Osteoblast (primary cell): Measurements from ENCODE around the gene SEC24D. TPM values are rescaled to one million over a fixed set of nuclear protein-coding genes. Genes with fewer than 3 reads are reported as not detected.

Source experiments
- DNase-seq: peaks from one replicate; pipeline ENCODE4 v3.0.0; 2011; ENCODE audit warnings: low spot score, mixed read lengths; ENCODE audit not compliant: insufficient read length; ENCODE audit errors: missing footprints
- H2AFZ ChIP-seq: 2 replicates; pipeline ENCODE4 v1.6.0; 2011; ENCODE audit warnings: mild to moderate bottlenecking, low read length
- H3K27ac ChIP-seq: 2 replicates; pipeline ENCODE4 v1.5.1; 2011; ENCODE audit warnings: mild to moderate bottlenecking, low read depth, low read length, moderate library complexity
- H3K27me3 ChIP-seq: 2 replicates; pipeline ENCODE4 v1.6.0; 2012; ENCODE audit warnings: mild to moderate bottlenecking, control low read depth, inconsistent platforms, low read length, moderate library complexity; ENCODE audit not compliant: insufficient read depth
- H3K36me3 ChIP-seq: 2 replicates; pipeline ENCODE4 v1.5.1; 2011; ENCODE audit warnings: mild to moderate bottlenecking, low read length, control low read depth, moderate library complexity; ENCODE audit not compliant: insufficient read depth
- H3K4me1 ChIP-seq: 2 replicates; pipeline ENCODE4 v1.5.1; 2011; ENCODE audit warnings: mild to moderate bottlenecking, low read length, control low read depth, moderate library complexity; ENCODE audit not compliant: insufficient read depth
- H3K4me2 ChIP-seq: 2 replicates; pipeline ENCODE4 v1.6.0; 2011; ENCODE audit warnings: mild to moderate bottlenecking, low read length; ENCODE audit not compliant: insufficient read depth
- H3K4me3 ChIP-seq: fragments of 200-600 bp; sonication (generic); 3 replicates; pipeline ENCODE4 v1.5.1; 2012; ENCODE audit warnings: mild to moderate bottlenecking, low read length, inconsistent platforms; ENCODE audit not compliant: insufficient read depth
- H3K79me2 ChIP-seq: 2 replicates; pipeline ENCODE4 v1.6.0; 2012; ENCODE audit warnings: mild to moderate bottlenecking, low read length, control low read depth, inconsistent platforms; ENCODE audit not compliant: insufficient read depth
- H3K9me3 ChIP-seq: 2 replicates; pipeline ENCODE4 v1.5.1; 2011; ENCODE audit warnings: low read depth, low read length, control low read depth
- H4K20me1 ChIP-seq: 2 replicates; pipeline ENCODE4 v1.6.0; 2012; ENCODE audit warnings: mild to moderate bottlenecking, low read length, control low read depth; ENCODE audit not compliant: insufficient read depth
- total RNA-seq: library from RNA; depleted of rRNA; stranded (reverse); fragments of >200 nt; gene quantifications from 2 replicates; pipeline ENCODE4 v1.2.3, GENCODE V29; 2012
- TF ChIP-seq, protein P1 (sequence below): IDR thresholded peaks from 2 replicates; pipeline ENCODE4 v1.5.1; 2011; ENCODE audit warnings: mild to moderate bottlenecking, low read depth, low read length, moderate library complexity; ENCODE audit errors: extremely low read depth

Gene SEC24D
- total RNA-seq, 1 donor, result 116 TPM

DNA sequence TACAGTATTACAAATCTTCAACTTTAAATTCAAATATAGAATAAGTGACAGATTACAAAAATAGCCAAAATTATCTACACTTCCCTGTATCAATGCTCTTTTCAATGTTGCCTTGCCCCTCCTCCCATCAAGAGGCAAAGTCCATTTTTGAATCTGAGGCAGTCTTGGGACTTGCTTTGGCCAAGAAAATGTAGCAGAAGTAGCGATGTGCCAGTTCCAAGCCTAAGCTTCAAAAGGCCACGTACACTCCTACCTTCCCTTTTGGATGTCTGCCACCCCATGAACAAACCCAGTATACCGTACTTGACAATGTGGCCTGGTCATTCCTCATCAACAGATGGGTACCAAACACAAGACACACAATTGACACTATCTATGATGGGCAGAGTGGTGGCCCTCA, 24.1 kb downstream of the SEC24D start:
- no peak for DNase-seq
- Histone ChIP-seq H2AFZ (no peak overlapping the region), H3K27me3 (no peaks in the 10 kb centered on the region), H3K4me2 (no peak overlapping the region), H3K9me3 (no peaks in the 10 kb centered on the region), H3K4me1 (peaks cover 35% of the 10 kb centered on the region), H3K79me2 (peaks cover 91% of the 10 kb centered on the region), H3K36me3 (peaks cover 93% of the 10 kb centered on the region), H4K20me1 (peaks cover 78% of the 10 kb centered on the region), H3K27ac (peak overlapping the region; percentile 88), H3K4me3 (no peak overlapping the region)
- TF ChIP-seq, protein P1, sequence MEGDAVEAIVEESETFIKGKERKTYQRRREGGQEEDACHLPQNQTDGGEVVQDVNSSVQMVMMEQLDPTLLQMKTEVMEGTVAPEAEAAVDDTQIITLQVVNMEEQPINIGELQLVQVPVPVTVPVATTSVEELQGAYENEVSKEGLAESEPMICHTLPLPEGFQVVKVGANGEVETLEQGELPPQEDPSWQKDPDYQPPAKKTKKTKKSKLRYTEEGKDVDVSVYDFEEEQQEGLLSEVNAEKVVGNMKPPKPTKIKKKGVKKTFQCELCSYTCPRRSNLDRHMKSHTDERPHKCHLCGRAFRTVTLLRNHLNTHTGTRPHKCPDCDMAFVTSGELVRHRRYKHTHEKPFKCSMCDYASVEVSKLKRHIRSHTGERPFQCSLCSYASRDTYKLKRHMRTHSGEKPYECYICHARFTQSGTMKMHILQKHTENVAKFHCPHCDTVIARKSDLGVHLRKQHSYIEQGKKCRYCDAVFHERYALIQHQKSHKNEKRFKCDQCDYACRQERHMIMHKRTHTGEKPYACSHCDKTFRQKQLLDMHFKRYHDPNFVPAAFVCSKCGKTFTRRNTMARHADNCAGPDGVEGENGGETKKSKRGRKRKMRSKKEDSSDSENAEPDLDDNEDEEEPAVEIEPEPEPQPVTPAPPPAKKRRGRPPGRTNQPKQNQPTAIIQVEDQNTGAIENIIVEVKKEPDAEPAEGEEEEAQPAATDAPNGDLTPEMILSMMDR, result no peak

- TF ChIP-seq, protein P1, result no peak
- DNase-seq, result no peak
- H3K9me3 ChIP-seq, result no peaks in the 10 kb centered on the region
- H2AFZ ChIP-seq, result no peak overlapping the region
- H3K4me1 ChIP-seq, result peaks cover 28% of the 10 kb centered on the region
- peak overlapping the region; percentile 53 for H3K4me2 ChIP-seq
- H3K79me2 ChIP-seq, result peaks cover 91% of the 10 kb centered on the region
- H4K20me1 ChIP-seq, result peaks cover 78% of the 10 kb centered on the region
- peak overlapping the region; percentile 88 for H3K27ac ChIP-seq
- no peak overlapping the region for H3K4me3 ChIP-seq
- H3K36me3 ChIP-seq, result peaks cover 94% of the 10 kb centered on the region
- H3K27me3 ChIP-seq, result no peaks in the 10 kb centered on the region
Measured at GRCh38 chr4:118810991-118811764, 24.7 kb downstream of the SEC24D start.

GRCh38 chr4:118807659-118808058, 28.3 kb downstream of the SEC24D start:
- peaks cover 93% of the 10 kb centered on the region for H3K36me3 ChIP-seq
- TF ChIP-seq, protein P1, result no peak
- peaks cover 27% of the 10 kb centered on the region for H3K4me1 ChIP-seq
- peaks cover 86% of the 10 kb centered on the region for H3K79me2 ChIP-seq
- DNase-seq, result no peak
- no peaks in the 10 kb centered on the region for H3K27me3 ChIP-seq
- H4K20me1 ChIP-seq, result peaks cover 61% of the 10 kb centered on the region
- H3K4me2 ChIP-seq, result no peak overlapping the region
- no peak overlapping the region for H3K4me3 ChIP-seq
- no peak overlapping the region for H3K27ac ChIP-seq
- H2AFZ ChIP-seq, result no peak overlapping the region
- H3K9me3 ChIP-seq, result no peaks in the 10 kb centered on the region

- Histone ChIP-seq H3K4me2 (no peak overlapping the region), H3K27me3 (no peaks in the 10 kb centered on the region), H3K4me3 (no peak overlapping the region), H3K4me1 (peaks cover 15% of the 10 kb centered on the region), H3K79me2 (peaks cover 90% of the 10 kb centered on the region), H2AFZ (no peak overlapping the region), H3K36me3 (peaks cover 96% of the 10 kb centered on the region), H3K27ac (peak overlapping the region; percentile 27), H4K20me1 (peaks cover 44% of the 10 kb centered on the region), H3K9me3 (no peaks in the 10 kb centered on the region)
- no peak for DNase-seq
- TF ChIP-seq, protein P1, result no peak
Measured at GRCh38 chr4:118803253-118803652, 32.7 kb downstream of the SEC24D start.
